Measurements from ENCODE around the gene ZNF208. TPM values are rescaled to one million over a fixed set of nuclear protein-coding genes. Genes with fewer than 3 reads are reported as not detected.
"Not testable (repeated sequence)": the region's sequence is repeated elsewhere in the genome, so short reads cannot be mapped to it uniquely, and the experiment has no call there.

Gene ZNF208
- 23.1 TPM for total RNA-seq

DNA sequence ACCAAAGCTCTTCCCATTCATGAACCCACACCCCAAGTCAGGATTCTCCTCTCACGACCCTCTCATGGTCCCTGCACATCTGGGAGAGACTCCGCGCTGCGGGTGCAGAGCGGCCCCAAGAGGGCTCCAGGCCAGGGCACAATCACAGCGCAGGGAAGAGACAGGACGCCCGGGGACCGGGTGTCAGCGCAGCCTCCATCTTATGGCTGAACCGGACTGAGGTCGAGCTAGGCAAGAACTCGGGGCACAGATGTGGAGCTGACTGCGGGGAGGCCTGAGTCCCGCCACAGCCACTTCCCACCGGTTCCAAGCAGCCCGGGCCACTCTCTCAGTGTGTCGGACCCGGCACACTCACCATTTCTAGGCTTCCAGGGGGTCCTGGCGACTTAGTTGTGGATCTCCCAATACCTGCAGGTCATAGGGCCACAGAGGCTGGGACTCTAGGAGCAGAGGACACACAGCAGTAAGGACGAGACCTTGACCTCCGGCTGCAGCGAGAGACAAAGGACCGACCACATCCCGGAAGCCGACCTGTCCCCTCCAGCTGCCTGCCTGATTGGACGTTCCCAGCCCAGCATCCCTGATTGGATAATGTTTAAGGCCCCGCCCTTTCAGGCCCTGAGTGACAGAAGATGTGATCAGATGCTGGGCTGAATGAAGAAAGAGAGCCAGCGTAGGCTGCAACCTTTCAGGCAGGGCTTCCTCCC, at the start of gene ZNF208:
TSS of gene ZNF208 (minus strand) at position 507 of the 707 bp plus-strand sequence. CDS start at position 358, 149 bp downstream.
- DNase-seq = not testable (repeated sequence)

DNA sequence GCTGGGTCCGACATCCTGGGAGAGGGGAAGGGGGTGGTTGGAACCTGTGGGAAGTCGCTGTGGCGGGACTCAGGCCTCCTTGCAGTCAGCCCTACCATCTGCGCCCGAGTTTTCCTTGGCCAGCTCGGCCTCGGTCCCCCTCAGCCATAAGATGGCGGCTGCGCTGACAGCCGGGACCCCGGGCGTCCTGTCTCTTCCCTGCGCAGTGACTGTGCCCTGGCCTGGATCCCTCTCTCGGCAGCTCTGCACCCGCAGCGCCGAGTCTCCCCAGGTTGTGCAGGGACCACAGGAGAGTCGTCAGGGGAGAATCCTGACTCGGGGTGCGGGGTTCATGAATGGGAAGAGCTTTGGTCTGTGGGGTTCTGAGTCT, 41.9 kb upstream of the ZNF208 start:
- DNase-seq = no peak

DNA sequence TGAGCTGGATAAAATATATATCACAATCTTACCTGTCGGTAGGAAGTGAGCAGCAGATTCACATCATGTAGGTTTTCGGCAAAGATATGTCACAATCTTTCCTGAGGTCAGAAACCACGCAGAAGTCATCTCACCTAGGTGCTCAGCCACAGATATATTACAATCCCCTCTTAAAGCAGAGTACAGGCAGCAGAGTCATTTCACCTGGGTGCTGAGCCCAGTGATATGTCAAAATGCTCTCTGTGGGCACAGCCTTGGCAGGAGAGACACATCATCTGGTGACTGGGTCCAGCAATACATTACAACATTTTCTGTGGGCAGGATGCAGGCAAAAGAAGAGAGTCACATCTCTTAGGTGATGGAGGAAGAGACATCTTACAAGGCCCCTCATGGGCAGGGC, 30.4 kb upstream of the ZNF208 start:
- DNase-seq = not testable (repeated sequence)

GRCh38 chr19:22030680-22031079, 19.9 kb upstream of the ZNF208 start:
- no peak for DNase-seq

- DNase-seq = no peak
These were observed 15.9 kb upstream of the ZNF208 start for GRCh38 chr19:22026687-22027086.

DNA sequence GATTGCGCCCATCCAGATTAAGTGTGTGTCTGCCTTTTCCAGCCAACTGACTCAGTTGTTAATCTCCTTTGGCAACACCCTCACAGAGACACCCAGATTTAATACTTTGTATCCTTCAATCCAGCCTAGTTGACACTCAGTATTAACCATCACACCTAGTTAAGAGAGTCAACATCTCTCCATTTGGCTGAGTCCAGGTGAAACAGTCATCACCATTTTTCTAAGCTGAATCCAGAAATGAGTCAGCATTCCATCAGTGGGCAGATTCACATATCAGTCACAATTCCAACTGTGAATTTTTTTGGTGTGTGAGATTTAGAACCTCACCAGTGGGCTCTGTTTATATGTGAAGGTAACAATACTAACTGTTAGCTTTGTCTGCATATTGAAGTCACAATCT, 14.8 kb upstream of the ZNF208 start:
- DNase-seq = not testable (repeated sequence)

GRCh38 chr19:21970466-21970865, 40.3 kb downstream of the ZNF208 start:
- no peak for DNase-seq

DNA sequence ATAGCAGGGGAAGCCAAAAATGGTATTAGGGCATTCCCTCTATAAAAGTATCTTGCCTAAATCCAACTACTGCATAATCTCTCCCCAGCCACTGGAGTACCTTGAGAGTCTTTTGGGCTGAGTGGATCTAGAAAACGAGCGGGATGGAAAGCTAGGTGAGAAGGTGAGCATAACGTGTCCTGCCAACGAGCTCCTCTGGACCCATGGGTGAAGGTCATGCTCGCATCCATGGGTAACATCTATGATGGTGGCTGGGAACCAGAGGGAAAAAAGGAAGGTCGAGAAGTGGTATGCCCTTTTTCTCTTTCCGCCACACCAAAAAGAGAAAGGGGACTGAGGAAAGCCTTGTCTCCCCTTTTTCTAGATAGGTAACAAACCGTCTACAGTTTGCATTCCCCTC, 63.0 kb downstream of the ZNF208 start:
- DNase-seq = no peak

DNA sequence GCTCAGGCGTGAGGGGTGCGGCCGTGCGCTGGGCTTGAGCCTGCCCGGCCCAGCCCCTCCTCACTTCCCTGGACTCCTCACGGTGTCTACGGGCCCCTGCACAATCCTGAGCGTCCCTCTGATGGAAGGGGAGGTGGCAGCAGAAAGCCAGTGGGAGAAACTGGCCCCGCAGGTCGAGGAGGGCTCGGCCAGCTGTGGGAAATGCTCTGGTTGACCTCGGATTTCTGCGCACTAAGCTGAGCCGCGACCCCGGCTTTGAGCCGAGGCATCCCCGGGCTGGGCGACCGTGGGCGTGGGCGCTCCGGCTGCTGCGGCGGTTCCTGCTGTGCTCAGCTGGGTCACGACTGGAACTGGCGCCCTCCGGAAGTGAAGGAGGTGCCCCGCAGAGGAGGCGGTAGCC, 70.1 kb downstream of the ZNF208 start:
- no peak for DNase-seq

- no peak for DNase-seq
These were observed 76.2 kb downstream of the ZNF208 start for GRCh38 chr19:21934593-21934992.

DNA sequence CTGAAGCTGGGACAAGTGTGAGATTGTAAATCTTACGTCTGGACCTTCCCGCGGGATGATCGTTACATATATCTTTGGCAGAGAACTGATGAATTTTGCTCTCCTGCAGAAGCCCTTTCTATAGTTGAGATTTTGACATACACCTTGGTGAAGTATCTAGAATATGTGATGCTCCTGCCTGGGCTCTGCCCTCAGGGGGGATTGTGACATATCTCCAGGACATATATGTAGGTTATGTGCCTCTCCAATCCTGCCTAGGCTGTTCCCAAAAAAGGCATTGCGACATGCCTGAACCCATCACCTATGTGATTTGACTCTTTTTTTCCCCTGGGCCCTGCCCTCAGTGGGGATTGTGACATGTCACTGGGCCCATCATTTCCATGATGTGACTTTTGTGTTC, 76.6 kb downstream of the ZNF208 start:
- no peak for DNase-seq

DNA sequence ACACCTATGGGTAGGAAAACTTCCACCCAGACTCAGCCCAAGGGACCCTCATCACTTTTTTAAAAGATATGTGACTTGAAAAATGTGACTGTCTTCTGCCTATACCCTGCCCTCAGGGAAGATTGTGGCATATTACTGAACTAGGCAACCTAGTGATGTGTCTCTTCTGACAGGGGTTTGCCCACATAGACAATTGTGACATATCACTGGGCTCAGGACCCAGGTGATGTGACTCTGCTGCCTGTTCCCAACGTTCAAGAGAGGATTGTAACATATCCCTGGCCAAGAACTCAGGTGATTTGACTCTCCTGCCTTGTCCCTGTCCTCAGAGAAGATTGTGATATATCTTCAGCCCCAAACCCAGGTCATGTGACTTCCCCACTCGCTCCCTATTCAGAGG, 88.5 kb downstream of the ZNF208 start:
- no peak for DNase-seq

DNA sequence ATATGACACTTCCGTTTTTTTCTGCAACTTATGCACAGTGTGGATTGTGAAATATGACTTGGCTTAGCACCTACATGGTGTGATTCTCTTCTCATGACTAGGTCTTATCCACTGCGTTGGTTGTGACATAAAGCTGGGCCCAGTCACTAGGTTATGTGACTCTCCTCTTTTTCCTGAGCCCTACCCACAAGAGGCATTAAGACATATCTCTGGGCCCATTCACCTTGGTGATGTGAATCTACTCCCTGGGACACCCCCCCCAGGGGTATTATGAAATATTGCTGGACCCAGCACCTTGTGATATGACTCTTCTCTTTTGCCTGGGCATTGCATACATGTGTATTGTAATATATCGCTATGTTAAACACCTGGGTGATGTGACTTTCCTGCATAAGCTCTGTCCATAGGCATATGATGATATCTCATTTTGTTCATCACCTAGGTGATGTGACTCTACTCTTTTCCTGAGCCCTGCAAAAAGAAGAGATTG, 89.0 kb downstream of the ZNF208 start:
- no peak for DNase-seq

DNA sequence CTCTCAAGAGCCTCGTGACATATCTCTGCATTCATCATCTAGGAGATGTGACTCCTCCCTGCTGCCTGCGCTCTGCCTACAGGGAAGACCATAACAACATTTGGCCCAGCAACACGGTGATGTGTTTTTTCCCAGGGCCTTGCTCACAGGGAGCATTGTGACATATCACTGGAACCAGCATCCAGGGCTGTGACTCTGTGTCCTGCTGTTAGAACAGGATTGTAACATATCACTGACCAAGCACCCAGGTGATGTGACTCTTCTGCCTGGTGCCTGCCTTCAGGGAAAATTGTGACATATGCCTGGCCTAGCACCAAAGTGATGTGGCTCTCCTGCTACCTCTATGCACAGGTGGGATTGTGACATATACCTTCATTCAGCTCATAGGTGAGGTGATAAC, 95.3 kb downstream of the ZNF208 start:
- no peak for DNase-seq

GRCh38 chr19:21912654-21913053, 98.1 kb downstream of the ZNF208 start:
- DNase-seq = no peak

- DNase-seq = no peak
These were observed 100.4 kb downstream of the ZNF208 start for GRCh38 chr19:21910318-21910717.

DNA sequence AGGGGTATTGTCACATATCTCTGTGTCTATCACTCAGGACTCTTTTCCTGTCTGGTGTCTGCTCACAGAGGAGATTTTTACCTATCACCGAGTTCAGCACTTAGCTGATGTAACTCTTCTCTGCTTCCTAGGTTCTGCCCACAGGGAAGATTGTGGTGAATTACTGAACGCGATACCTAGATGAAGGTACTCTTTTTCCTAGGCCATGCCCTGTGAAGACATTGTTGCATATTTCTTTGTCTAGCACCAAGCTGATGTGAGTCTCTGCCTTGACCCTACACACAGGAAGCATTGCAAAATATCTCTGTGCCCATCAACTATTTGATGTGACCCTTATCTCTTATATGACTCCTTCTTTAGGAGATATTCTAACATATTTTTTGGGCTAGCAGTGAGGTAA, 102.7 kb downstream of the ZNF208 start:
- no peak for DNase-seq

- no peak for DNase-seq
These were observed 103.2 kb downstream of the ZNF208 start for GRCh38 chr19:21907516-21907915.

GRCh38 chr19:21902571-21902970, 108.2 kb downstream of the ZNF208 start:
- DNase-seq = no peak

DNA sequence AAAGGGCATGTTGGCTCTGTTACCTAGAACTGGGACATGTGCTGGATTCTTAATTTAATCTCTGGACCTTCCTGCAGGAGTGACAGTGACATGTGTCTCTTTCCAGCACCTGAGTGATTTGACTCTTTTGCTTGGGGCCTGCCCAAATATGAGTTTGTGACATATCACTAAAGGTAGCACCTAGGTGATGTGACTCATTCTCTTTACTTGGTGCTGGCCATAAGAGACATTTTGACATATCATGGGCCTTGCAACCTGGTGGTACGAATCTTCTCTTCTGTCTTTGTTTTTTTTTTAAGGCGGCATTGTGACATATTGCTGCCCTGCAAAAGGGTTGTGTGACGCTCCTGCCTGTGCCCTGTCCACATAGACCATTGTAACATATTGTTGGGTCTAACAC, 108.9 kb downstream of the ZNF208 start:
- DNase-seq = no peak

- no peak for DNase-seq
These were observed 110.3 kb downstream of the ZNF208 start for GRCh38 chr19:21900401-21900800.

DNA sequence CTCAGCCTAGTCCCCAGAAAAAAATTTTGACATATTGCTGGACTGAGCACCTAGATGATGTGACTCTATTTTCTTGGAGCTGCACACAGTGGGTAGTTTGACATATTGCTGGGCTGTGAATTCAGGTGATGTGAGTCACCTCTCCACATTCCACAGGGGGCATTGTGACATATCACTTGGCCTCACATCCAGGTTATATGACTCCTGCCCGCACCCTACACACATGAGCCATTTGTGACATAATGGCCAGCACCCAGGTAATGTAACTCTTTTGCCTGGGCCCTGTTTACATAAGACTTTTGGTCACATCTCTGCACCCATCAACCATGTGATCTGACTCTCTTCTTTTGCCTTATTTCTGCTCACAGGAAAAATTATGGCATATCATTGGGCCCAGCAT, 119.7 kb downstream of the ZNF208 start:
- DNase-seq = no peak

DNA sequence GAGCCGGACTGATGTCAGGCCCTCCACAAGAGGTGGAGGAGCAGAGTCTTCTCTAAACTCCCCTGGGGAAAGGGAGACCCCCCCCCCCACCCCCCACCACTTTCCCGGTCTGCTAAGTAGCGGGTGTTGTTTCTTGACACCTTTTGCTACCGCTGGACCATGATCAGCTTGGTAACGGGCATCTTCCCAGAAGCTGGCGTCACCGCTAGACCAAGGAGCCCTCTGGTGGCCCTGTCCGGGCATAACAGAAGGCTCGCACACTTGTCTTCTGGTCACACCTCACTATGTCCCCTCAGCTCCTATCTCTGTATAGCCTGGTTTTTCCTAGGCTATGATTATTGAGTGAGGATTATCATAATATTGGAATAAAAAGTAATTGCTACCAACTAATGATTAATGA, 120.7 kb downstream of the ZNF208 start:
- DNase-seq = not testable (repeated sequence)

DNA sequence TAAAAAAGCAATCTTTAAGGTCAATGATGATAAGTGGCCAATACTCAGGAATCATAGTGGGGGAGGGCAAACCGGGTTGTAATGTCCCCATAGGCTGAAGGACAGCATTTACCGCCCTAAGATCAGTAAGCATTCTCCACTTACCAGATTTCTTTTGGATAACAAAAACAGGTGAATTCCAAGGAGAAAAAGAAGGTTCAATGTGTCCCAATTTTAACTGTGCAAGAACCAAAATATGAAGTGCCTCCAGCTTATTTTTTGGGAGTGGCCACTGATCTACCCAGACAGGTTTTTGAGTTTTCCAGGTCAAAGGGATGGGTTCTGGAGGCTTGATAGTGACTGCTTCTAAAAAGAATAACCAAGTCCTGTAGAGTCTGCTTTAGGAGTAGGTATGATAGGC, 125.2 kb downstream of the ZNF208 start:
- DNase-seq = not testable (repeated sequence)

- DNase-seq = not testable (repeated sequence)
These were observed 126.0 kb downstream of the ZNF208 start for GRCh38 chr19:21884786-21885185.
